Activated CD4-positive, alpha-beta T cell treated with anti-CD3 and anti-CD28 coated beads for 4 hours (primary cell): ENCODE measurements around the gene SHISA6.
"Not testable (repeated sequence)": the region's sequence is repeated elsewhere in the genome, so short reads cannot be mapped to it uniquely, and the experiment has no call there.

Experiments used
- DNase-seq, 2 donors: peaks; one replicate each; pipeline ENCODE4 v3.0.0-alpha.2; 2020

The SHISA6 gene

GRCh38 chr17:11303773-11304394 is 62.9 kb downstream of the SHISA6 start:
- no peak for DNase-seq

GRCh38 chr17:11304568-11304967 is 63.6 kb downstream of the SHISA6 start:
- no peak for DNase-seq

DNA sequence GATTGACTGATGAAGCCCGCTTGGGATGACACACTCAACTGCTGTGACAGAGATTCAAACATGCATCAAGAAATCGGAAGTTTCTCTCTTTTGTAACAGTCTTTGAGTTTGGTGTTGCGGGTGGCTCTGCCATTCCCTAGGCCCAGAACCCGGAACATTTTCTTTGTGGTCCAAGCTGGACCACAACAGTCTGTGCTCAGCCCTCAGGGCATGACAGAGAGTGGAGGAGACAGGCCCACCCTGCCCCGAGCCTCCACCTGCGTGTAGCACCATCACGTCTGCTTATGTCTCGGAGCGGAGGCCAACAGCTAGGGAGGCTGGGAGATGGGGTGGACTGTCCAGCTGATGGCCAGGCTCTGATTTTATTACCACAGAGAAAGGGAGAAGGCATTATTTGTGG is 64.5 kb downstream of the SHISA6 start:
- DNase-seq = no peak

- no peak for DNase-seq
Measured at GRCh38 chr17:11308531-11308930, 67.5 kb downstream of the SHISA6 start.

GRCh38 chr17:11309033-11309432 is 68.0 kb downstream of the SHISA6 start:
- DNase-seq = no peak

DNA sequence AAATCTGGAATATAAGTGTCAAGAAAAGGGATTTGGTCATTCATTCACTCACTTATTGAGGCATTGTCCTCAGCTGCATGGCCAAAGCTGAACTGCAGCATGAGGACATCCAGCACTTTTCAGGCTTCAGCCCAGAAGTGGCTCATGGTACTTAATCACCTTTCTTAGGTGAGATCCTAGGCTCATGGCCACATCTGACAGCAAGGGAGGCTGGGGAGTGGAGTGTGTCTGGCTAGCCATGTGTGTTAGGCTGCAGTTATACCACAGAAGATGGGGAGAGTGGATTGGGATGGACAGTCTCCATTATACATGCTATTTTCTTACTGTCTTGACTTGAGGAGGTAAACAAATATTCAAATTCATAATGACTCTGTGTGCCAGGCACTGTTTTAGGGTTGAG is 68.8 kb downstream of the SHISA6 start:
- no peak for DNase-seq

DNA sequence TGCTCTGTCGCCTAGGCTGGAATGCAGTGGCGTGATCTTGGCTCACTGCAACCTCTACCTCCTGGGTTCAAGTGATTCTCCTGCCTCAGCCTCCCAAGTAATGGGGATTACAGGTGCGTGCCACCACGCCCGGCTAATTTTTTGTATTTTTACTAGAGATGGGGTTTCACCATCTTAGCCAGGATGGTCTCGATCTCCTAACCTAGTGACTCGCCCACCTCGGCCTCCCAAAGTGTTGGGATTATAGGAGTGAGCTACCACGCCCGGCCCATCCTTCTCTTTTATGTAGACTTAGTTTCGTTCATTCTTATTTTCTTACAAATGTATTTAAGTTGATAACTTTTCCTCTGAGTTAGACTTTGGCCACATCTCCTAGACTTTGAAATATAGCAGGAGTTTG is 75.4 kb downstream of the SHISA6 start:
- not testable (repeated sequence) for DNase-seq

DNA sequence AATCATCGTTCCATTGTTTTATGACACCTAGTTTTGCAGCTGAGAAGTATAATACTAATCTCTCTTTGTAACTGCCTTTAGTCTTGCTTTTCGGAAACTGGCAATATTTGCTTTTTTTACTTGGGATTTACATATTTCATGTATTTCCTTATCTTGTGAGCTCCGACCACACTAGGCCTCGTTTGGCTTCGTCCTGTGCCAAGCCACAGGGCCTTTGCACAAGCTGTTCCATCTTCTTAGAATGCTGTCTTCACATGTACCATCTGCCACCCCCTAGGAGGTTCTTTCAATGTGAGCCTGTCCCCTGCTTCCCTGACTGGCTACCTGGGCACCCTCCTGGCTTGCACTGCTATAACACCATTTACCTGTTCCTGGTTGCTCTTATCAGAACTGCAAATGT is 77.2 kb downstream of the SHISA6 start:
- DNase-seq = no peak

- DNase-seq = no peak
Measured at GRCh38 chr17:11319894-11320293, 78.9 kb downstream of the SHISA6 start.

DNA sequence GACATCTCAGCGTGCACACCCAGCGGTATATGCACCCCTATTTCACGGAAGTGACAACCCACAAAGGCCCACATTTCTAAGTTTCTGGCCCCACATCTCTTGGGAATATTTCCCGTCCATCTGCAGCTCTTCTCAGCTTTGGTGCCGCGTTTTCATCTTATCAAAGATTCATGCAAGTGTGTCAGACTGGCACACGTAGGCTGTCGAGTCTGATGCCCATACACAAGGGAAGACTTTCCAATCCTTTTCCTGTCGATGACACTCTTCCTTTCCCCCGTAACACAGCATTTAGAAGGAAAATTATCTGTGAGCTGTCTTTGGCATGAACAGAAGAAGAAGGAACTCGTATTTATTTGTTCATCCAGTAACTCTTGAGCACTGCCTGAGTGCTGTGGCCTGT is 83.0 kb downstream of the SHISA6 start:
- no peak for DNase-seq

GRCh38 chr17:11324846-11325420 is 83.9 kb downstream of the SHISA6 start:
- no peak for DNase-seq

- no peak for DNase-seq
Measured at GRCh38 chr17:11326492-11326891, 85.5 kb downstream of the SHISA6 start.

DNA sequence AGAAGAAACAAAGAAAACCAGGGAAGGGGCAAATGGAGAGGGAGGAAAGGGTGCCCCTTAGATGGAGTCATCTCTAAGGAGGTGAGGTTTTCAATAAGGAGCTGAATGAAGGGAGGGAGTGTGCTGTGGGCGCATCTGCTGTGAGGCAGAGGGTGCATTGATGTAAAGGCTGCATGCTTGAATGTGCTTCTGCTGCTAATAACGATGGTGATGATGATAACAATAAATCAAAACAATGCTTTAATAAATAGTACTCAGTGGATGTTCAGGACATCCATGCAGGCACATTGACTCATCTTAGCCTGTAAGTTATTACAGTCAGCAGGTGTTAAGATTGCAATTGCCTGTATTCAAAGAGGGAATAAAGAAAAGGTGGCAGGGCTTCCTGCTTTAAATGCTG is 87.8 kb downstream of the SHISA6 start:
- DNase-seq = no peak

- no peak for DNase-seq
Measured at GRCh38 chr17:11330006-11330405, 89.0 kb downstream of the SHISA6 start.

DNA sequence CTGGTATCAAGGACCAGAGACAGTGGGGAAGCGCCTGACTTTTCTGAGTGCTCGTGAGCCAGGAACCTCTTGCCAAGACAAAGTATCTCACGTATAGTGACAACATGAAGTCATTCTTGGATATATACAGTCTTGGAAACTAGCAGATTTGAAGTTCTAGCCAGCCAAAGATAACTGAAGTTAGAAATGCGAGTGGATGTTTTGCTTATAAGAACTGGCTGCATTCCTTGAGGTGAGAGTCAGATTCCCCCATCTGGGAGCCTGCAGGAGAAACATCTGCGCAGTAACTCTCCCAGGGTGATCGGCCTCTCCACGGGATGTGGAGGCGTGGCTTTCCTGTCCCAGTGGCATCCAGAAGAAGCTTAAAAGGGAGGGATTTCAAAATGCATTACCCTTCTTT is 89.8 kb downstream of the SHISA6 start:
- no peak for DNase-seq

DNA sequence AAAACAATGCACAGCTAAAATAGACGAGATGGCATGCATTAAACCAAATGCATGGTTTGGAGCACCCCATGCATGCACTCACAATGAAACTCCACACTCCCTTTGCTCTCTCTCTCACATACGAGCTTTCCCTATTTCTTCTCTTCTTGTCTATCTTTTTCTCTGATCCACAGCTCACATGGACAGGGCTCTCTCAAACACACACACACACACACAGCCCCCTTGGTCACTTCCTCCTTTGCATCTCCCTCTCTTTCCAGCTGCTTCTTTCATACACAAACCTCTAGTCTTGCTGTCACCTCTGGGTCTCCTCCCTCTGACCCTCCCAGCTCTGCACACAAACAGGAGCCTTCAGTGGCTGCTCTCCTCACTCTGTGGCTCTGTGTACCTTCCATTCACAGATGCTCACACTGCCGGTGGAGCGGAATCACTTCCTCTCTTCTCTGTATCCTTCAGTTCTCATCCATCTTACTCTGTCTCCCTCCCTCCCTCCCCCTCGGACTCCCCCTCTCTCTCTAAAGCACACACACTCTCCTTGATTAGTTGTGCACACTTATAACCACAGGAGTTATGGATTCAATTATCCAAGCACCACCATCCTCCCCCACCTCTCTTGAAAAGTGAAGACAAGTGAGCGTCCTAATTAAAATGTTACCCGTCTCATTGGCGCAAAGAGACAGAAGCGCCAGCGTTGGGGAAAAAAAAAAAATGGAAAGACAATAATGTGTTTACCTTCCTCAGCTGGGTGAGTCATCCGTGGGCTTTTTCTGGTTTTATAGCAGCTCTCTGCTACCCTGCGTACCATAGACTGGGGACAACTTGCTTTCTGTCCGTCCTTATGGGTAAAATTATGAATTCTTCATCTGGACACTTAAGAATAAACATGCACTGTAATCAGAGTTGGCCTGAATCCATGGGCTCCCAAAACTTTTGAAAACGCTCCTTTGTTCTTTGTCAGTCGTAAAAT is 90.8 kb downstream of the SHISA6 start:
- DNase-seq = no peak

- DNase-seq = no peak
Measured at GRCh38 chr17:11332706-11333105, 91.7 kb downstream of the SHISA6 start.

DNA sequence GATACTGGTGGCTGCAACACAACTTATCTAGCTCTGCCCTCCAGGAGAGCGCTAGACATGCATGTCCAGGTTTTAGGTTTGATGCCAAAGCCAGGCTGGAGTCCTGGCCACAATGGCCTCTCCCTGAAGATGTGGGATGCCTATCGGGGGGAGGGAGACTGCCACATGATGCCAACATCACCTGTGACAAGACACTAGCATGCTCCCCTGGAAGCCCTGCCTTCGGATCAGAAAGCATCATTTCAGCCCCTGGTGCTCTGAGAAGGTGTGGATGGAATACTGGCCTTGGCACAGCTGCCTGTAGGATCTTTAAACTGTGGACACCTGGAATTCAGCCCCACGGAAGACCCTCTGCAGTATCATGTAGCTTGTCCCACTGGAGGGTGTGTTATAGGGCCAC is 93.5 kb downstream of the SHISA6 start:
- no peak for DNase-seq

DNA sequence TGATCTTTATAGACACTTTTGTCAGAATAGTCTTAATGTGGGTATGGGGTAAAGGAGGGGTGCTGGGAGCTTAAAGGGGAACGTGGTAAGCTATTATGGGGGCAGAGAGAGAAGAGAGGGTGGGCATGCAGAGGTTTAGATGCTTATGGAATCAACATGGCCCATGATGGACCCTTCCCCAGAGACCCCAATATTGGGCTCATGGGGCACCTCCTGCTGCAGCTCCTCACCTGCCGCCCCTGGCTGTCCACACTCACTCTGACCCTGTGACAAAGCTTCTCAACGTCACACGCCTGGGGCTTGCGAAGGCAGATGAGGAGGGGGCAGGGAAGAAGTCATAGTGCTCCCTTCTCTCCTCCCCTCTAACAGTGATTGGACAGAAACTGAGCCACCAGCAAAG is 95.3 kb downstream of the SHISA6 start:
- DNase-seq = no peak

DNA sequence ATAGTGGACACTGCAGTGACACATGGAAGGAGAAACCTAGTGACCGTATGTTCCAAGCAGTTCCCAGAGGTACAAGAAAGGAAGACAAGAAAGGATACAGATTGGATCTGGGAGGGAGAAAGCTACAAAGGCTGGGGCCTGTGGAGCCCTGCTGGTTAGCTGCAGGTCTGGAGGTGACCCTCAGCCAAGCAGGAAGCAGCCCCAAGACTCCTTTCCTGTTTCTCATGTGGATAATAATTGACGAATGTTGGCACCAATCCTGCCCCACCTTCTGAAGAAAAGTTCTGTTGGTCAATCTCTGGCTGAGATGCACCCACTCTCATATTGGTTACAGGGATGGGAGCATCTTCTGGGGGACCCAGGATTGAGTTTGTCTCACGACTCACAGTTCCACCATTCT is 99.8 kb downstream of the SHISA6 start:
- DNase-seq = no peak

GRCh38 chr17:11342138-11342537 is 101.1 kb downstream of the SHISA6 start:
- no peak for DNase-seq

- DNase-seq = no peak
Measured at GRCh38 chr17:11349106-11349505, 108.1 kb downstream of the SHISA6 start.

DNA sequence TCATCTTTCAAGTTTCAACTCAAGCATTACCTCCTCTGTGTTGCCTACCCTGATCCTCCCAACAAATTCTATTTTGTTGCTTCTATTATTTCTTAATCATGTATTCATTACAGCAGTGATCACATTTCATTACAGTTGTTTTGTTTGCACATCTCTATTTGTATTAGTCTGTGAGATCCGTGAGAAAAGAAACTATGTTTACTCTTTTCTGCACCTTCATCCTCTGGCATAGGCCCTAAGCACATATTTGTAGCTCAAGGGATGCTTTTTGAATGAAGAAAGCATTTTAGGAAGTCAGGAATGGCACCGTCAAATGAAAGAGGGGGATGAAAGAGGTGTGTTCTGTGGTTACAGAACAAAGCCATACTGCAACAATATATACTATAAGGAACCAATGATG is 110.5 kb downstream of the SHISA6 start:
- no peak for DNase-seq

GRCh38 chr17:11353601-11354000 is 112.6 kb downstream of the SHISA6 start:
- no peak for DNase-seq
